ENCODE data around the gene ADIPOR1. TPM values are rescaled to one million over a fixed set of nuclear protein-coding genes. Genes with fewer than 3 reads are reported as not detected.

Gene ADIPOR1
- polyA plus RNA-seq, 4 donors, result 48.5 to 77.7 (median 53.8) TPM

DNA sequence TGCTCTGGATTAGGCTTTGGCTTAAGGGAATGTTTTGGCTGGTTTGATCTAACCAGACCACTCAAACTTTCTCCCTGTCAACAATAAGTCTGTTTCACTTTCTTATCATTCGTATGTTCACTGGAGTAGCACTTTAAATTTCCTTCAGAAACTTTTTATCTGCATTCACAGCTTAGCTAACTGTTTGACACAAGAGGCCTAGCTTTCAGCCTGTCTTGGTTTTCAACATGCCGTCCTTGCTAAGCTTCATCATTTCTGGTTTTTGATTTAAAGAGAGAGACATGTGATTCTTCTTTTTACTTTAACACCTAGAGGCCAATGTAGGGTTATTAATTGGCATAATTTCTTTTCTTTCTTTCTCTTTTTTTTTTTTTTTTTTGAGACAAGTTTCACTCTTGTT, 23.8 kb upstream of the ADIPOR1 start:
- FAIRE-seq (no peak), DNase-seq (no peak)
- Histone ChIP-seq H3K9me3 (ENCODE audit: control insufficient read depth in 2 of 2, insufficient read depth in 1 of 2, low read depth in 1 of 2, low read length in 1 of 2) (no peaks in the 10 kb centered on the region), H3K36me3 (ENCODE audit: control insufficient read depth in 3 of 3, insufficient read depth in 2 of 3, low read depth in 1 of 3, low read length in 3 of 3) (no peaks in the 10 kb centered on the region), H3K27me3 (ENCODE audit: control insufficient read depth in 3 of 3, insufficient read depth in 3 of 3, low read length in 3 of 3) (peaks cover 0 to 12% (median 0%) of the 10 kb centered on the region in 3 donors), H3K4me3 (ENCODE audit: low read depth in 1 of 3, low read length in 3 of 3) (no peak overlapping the region), H3K27ac (ENCODE audit: low read depth in 1 of 3, low read length in 2 of 3) (no peak overlapping the region), H3K4me1 (ENCODE audit: control insufficient read depth in 3 of 3, insufficient read depth in 2 of 3, low read depth in 1 of 3, low read length in 2 of 3) (no peaks in the 10 kb centered on the region)
- WGBS, 3 donors, result 56 to 73% (median 65%) methylated on average over 2 of the region's 2 CpGs

DNA sequence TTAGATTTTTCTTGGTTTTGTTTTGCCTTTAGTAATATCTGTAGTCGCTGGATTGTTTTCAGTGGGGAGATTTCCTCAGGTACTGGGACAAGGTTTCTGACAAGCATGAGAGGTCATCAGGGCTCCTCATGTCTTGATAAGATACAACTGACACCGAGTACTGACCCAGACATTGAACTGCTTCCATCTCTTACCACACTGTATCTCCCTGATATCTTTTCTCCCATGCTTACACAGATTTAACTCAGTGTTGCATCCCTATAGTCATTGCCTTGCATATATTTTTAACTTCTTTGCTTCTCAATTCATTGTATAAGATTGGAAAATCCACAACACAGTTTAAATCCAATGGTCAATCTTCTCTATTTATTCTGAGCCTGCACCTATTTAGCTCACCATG, 21.3 kb upstream of the ADIPOR1 start:
- no peaks in the 10 kb centered on the region for H3K36me3 ChIP-seq (ENCODE audit: control insufficient read depth in 3 of 3, insufficient read depth in 2 of 3, low read depth in 1 of 3, low read length in 3 of 3)
- H3K4me1 ChIP-seq (ENCODE audit: control insufficient read depth in 3 of 3, insufficient read depth in 2 of 3, low read depth in 1 of 3, low read length in 2 of 3), result no peaks in the 10 kb centered on the region
- no peak for FAIRE-seq
- no peak for DNase-seq
- H3K27ac ChIP-seq (ENCODE audit: low read depth in 1 of 3, low read length in 2 of 3), result no peak overlapping the region
- 71 to 82% (median 76%) methylated on average over 2 of the region's 2 CpGs for WGBS, 3 donors
- H3K9me3 ChIP-seq (ENCODE audit: control insufficient read depth in 2 of 2, insufficient read depth in 1 of 2, low read depth in 1 of 2, low read length in 1 of 2), result no peaks in the 10 kb centered on the region
- no peak overlapping the region for H3K4me3 ChIP-seq (ENCODE audit: low read depth in 1 of 3, low read length in 3 of 3)
- peaks cover 0 to 16% (median 0%) of the 10 kb centered on the region in 3 donors for H3K27me3 ChIP-seq (ENCODE audit: control insufficient read depth in 3 of 3, insufficient read depth in 3 of 3, low read length in 3 of 3)

- no peaks in the 10 kb centered on the region for H3K4me1 ChIP-seq (ENCODE audit: control insufficient read depth in 3 of 3, insufficient read depth in 2 of 3, low read depth in 1 of 3, low read length in 2 of 3)
- DNase-seq (peak in 1 of 2 donors; percentile 39), FAIRE-seq (no peak)
- no peaks in the 10 kb centered on the region for H3K9me3 ChIP-seq (ENCODE audit: control insufficient read depth in 2 of 2, insufficient read depth in 1 of 2, low read depth in 1 of 2, low read length in 1 of 2)
- no peaks in the 10 kb centered on the region for H3K36me3 ChIP-seq (ENCODE audit: control insufficient read depth in 3 of 3, insufficient read depth in 2 of 3, low read depth in 1 of 3, low read length in 3 of 3)
- H3K4me3 ChIP-seq (ENCODE audit: low read depth in 1 of 3, low read length in 3 of 3), result no peak overlapping the region
- no peak overlapping the region for H3K27ac ChIP-seq (ENCODE audit: low read depth in 1 of 3, low read length in 2 of 3)
- H3K27me3 ChIP-seq (ENCODE audit: control insufficient read depth in 3 of 3, insufficient read depth in 3 of 3, low read length in 3 of 3), result peaks cover 0 to 16% (median 0%) of the 10 kb centered on the region in 3 donors
- 7 to 30% (median 14%) methylated on average over 3 of the region's 3 CpGs for WGBS, 3 donors
These were observed 18.5 kb upstream of the ADIPOR1 start for GRCh38 chr1:202976633-202977032.

DNA sequence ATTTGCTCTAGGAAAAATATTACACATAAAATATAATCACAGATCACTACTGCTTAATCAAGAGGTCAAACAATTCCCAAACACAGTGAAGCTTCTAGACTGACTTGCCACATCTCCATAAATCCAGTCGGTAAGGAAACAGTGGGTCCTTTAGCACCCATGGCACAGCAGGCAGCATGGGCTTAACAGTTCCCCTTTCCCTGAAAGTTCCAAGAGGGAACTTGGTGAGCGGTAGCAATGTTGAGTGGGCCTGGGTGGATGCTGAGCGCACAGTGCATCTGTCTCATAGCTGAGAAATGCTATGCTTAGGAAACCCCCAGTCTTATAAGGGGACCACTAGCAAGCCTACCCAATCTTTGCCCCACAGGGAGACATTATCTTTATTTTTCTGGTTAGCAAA, 16.7 kb upstream of the ADIPOR1 start:
- WGBS, 3 donors, result 85 to 90% (median 89%) methylated on average over 3 of the region's 3 CpGs
- no peak overlapping the region for H3K4me3 ChIP-seq (ENCODE audit: low read depth in 1 of 3, low read length in 3 of 3)
- H3K27ac ChIP-seq (ENCODE audit: low read depth in 1 of 3, low read length in 2 of 3), result no peak overlapping the region
- peaks cover 0 to 16% (median 0%) of the 10 kb centered on the region in 3 donors for H3K27me3 ChIP-seq (ENCODE audit: control insufficient read depth in 3 of 3, insufficient read depth in 3 of 3, low read length in 3 of 3)
- DNase-seq, result no peak
- no peaks in the 10 kb centered on the region for H3K36me3 ChIP-seq (ENCODE audit: control insufficient read depth in 3 of 3, insufficient read depth in 2 of 3, low read depth in 1 of 3, low read length in 3 of 3)
- no peaks in the 10 kb centered on the region for H3K4me1 ChIP-seq (ENCODE audit: control insufficient read depth in 3 of 3, insufficient read depth in 2 of 3, low read depth in 1 of 3, low read length in 2 of 3)
- H3K9me3 ChIP-seq (ENCODE audit: control insufficient read depth in 2 of 2, insufficient read depth in 1 of 2, low read depth in 1 of 2, low read length in 1 of 2), result no peaks in the 10 kb centered on the region
- no peak for FAIRE-seq

DNA sequence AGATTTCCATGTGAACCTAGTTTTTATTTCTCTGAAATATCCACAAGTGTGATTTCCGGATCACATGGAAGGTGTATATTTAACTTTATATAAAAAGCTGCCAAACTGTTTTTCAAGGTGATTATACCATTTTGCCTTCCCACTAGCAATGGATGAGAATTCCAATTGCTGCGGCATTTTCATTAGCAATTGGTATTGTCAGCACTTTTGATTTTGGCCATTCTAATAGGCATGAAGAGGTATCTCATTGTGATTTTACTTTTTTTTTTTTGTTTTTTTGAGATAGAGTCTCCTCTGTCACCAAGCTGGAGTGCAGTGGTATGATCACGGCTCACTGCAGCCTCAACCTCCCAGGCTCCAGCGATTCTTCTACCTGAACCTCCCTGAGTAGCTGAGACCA, 13.9 kb upstream of the ADIPOR1 start:
- Histone ChIP-seq H3K36me3 (ENCODE audit: control insufficient read depth in 3 of 3, insufficient read depth in 2 of 3, low read depth in 1 of 3, low read length in 3 of 3) (no peaks in the 10 kb centered on the region), H3K27ac (ENCODE audit: low read depth in 1 of 3, low read length in 2 of 3) (no peak overlapping the region), H3K4me1 (ENCODE audit: control insufficient read depth in 3 of 3, insufficient read depth in 2 of 3, low read depth in 1 of 3, low read length in 2 of 3) (peaks cover 0 to 11% (median 3%) of the 10 kb centered on the region in 3 donors), H3K4me3 (ENCODE audit: low read depth in 1 of 3, low read length in 3 of 3) (no peak overlapping the region), H3K27me3 (ENCODE audit: control insufficient read depth in 3 of 3, insufficient read depth in 3 of 3, low read length in 3 of 3) (peaks cover 0 to 5% (median 0%) of the 10 kb centered on the region in 3 donors), H3K9me3 (ENCODE audit: control insufficient read depth in 2 of 2, insufficient read depth in 1 of 2, low read depth in 1 of 2, low read length in 1 of 2) (no peaks in the 10 kb centered on the region)
- WGBS, 3 donors, result 68 to 70% (median 70%) methylated on average over 4 of the region's 4 CpGs
- FAIRE-seq, result no peak
- no peak for DNase-seq

DNA sequence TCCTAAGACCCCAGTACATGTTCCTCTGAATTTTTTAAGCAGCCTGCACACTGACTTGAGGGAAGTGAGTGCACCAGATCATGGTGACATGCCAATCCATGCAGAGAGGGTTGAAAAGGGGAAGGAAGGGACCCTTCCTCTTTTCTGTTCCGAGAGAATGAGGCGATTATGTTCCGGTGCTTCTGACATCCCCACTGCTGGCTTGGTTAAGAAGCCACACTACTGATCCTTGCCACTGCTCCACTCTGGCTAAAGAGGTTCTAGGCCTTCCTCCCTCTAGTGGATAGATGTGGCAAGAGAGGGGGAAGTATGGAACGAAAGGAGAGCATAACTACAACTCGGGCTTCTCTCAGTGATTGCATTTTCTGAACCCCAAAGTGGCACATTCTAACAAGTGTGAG, 10.8 kb upstream of the ADIPOR1 start:
- WGBS, 3 donors, result 3 to 37% (median 31%) methylated on average over 5 of the region's 5 CpGs
- no peaks in the 10 kb centered on the region for H3K27me3 ChIP-seq (ENCODE audit: control insufficient read depth in 3 of 3, insufficient read depth in 3 of 3, low read length in 3 of 3)
- peaks cover 0 to 3% (median 3%) of the 10 kb centered on the region in 3 donors for H3K36me3 ChIP-seq (ENCODE audit: control insufficient read depth in 3 of 3, insufficient read depth in 2 of 3, low read depth in 1 of 3, low read length in 3 of 3)
- peak overlapping the region in 1 of 3 donors; percentile 5 for H3K27ac ChIP-seq (ENCODE audit: low read depth in 1 of 3, low read length in 2 of 3)
- FAIRE-seq, result no peak
- no peaks in the 10 kb centered on the region for H3K9me3 ChIP-seq (ENCODE audit: control insufficient read depth in 2 of 2, insufficient read depth in 1 of 2, low read depth in 1 of 2, low read length in 1 of 2)
- no peak overlapping the region for H3K4me3 ChIP-seq (ENCODE audit: low read depth in 1 of 3, low read length in 3 of 3)
- peaks cover 0 to 19% (median 3%) of the 10 kb centered on the region in 3 donors for H3K4me1 ChIP-seq (ENCODE audit: control insufficient read depth in 3 of 3, insufficient read depth in 2 of 3, low read depth in 1 of 3, low read length in 2 of 3)
- DNase-seq, result peak; percentile 76 to 78

DNA sequence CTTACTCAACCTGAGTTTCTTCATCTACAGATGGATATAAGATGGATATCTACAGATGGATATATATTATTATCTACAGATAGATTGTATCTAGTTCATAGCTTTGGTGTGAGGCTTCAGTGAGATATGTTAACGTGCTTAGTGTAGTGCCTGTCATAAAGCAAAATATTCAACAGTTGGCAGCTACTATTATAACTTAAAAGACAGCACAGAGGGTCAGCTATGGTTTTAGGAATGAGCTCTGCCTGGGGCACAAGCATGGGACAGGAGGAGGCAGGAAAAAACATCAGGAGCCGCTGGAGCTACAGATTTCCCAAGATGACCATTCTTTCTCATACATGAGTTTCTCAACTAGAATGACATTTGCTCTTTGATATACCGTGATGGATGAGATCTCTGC, 10.2 kb upstream of the ADIPOR1 start:
- WGBS, 3 donors, result 51 to 66% (median 58%) methylated on average over 3 of the region's 3 CpGs
- Histone ChIP-seq H3K36me3 (ENCODE audit: control insufficient read depth in 3 of 3, insufficient read depth in 2 of 3, low read depth in 1 of 3, low read length in 3 of 3) (peaks cover 0 to 7% (median 3%) of the 10 kb centered on the region in 3 donors), H3K9me3 (ENCODE audit: control insufficient read depth in 2 of 2, insufficient read depth in 1 of 2, low read depth in 1 of 2, low read length in 1 of 2) (no peaks in the 10 kb centered on the region), H3K27me3 (ENCODE audit: control insufficient read depth in 3 of 3, insufficient read depth in 3 of 3, low read length in 3 of 3) (no peaks in the 10 kb centered on the region), H3K4me1 (ENCODE audit: control insufficient read depth in 3 of 3, insufficient read depth in 2 of 3, low read depth in 1 of 3, low read length in 2 of 3) (peaks cover 0 to 19% (median 3%) of the 10 kb centered on the region in 3 donors), H3K4me3 (ENCODE audit: low read depth in 1 of 3, low read length in 3 of 3) (peak overlapping the region in 1 of 3 donors; percentile 87), H3K27ac (ENCODE audit: low read depth in 1 of 3, low read length in 2 of 3) (peak overlapping the region in 1 of 3 donors; percentile 80)
- no peak for DNase-seq
- no peak for FAIRE-seq

- Histone ChIP-seq H3K4me1 (ENCODE audit: control insufficient read depth in 3 of 3, insufficient read depth in 2 of 3, low read depth in 1 of 3, low read length in 2 of 3) (peaks cover 0 to 19% (median 3%) of the 10 kb centered on the region in 3 donors), H3K4me3 (ENCODE audit: low read depth in 1 of 3, low read length in 3 of 3) (peak overlapping the region; percentile 17 to 87 (median 81)), H3K27me3 (ENCODE audit: control insufficient read depth in 3 of 3, insufficient read depth in 3 of 3, low read length in 3 of 3) (no peaks in the 10 kb centered on the region), H3K9me3 (ENCODE audit: control insufficient read depth in 2 of 2, insufficient read depth in 1 of 2, low read depth in 1 of 2, low read length in 1 of 2) (no peaks in the 10 kb centered on the region), H3K36me3 (ENCODE audit: control insufficient read depth in 3 of 3, insufficient read depth in 2 of 3, low read depth in 1 of 3, low read length in 3 of 3) (peaks cover 0 to 8% (median 3%) of the 10 kb centered on the region in 3 donors), H3K27ac (ENCODE audit: low read depth in 1 of 3, low read length in 2 of 3) (peak overlapping the region in 2 of 3 donors; percentile 55 to 80)
- DNase-seq, result peak; percentile 27 to 71
- 2 to 6% (median 4%) methylated on average over 21 of the region's 21 CpGs for WGBS, 3 donors
- no peak for FAIRE-seq
These were observed 9.7 kb upstream of the ADIPOR1 start for GRCh38 chr1:202967684-202968281.

Data from small intestine (tissue), 7 donors.